ENCODE measurements around the gene GZMM. TPM values are rescaled to one million over a fixed set of nuclear protein-coding genes. Genes with fewer than 3 reads are reported as not detected.

The GZMM gene
- total RNA-seq, 2 donors from 2014 or later, result 5.3 TPM; not detected in 1

DNA sequence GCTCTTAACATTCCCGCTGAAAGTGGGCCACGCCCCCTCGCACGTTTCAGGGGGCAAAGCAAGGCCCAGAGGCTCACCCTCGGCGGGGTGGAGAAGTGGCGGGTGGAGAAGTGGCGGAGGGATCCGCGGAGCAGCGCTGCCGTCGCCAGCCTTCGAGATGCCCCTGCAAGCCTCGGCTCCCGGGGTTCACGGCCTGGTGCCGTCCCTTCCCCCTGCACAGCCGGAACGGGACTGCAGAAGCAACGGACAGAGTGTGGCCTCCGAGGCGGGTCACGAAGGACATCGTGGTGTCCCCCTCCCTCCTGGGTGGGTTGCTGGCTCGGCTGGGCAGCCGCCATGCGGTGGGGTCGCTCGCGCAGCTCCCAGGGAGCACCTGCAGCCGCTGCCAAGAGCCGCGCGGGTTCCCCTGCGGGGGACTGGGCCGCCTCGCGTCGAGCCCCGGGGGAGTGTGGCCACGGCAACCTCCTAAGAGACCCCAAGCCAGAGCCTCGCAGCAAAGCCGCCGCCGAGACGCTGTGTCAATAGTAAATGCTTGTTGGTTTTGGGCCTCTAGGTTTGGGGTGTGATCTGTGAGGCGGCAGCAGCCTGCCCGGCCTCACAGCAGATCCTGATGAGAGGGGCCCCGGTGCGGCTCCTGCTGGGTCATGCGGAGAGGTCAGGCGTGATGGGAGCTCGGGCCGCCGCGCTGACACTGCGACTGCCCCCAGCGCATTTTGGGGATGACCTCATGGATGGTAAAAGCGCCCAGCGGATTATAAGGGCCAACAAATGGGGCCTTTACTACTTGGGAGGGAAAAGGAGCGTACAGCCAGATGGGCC lies 31.1 kb upstream of the GZMM start:
- intact Hi-C loops (cut with DNase I), result no loop called here
- H3K36me3 ChIP-seq (replicated peaks in 1 of 2; ENCODE audit: insufficient read depth in 1 of 2, low read depth in 2 of 2), result no peaks in the 10 kb centered on the region
- H3K4me3 ChIP-seq, result no peak overlapping the region
- WGBS, 2 donors, result 66 to 73% methylated on average over 25 to 56 of the region's 62 CpGs
- DNase-seq (no peak), ATAC-seq (no peak)
- H3K4me1 ChIP-seq, result peaks cover 18% of the 10 kb centered on the region
- no peaks in the 10 kb centered on the region for H3K27me3 ChIP-seq
- H3K9me3 ChIP-seq, result no peaks in the 10 kb centered on the region
- no peak overlapping the region for H3K27ac ChIP-seq
- no peak for TF ChIP-seq POLR2A (IDR thresholded peaks at IDR 0.05)
- TF ChIP-seq, protein P1, sequence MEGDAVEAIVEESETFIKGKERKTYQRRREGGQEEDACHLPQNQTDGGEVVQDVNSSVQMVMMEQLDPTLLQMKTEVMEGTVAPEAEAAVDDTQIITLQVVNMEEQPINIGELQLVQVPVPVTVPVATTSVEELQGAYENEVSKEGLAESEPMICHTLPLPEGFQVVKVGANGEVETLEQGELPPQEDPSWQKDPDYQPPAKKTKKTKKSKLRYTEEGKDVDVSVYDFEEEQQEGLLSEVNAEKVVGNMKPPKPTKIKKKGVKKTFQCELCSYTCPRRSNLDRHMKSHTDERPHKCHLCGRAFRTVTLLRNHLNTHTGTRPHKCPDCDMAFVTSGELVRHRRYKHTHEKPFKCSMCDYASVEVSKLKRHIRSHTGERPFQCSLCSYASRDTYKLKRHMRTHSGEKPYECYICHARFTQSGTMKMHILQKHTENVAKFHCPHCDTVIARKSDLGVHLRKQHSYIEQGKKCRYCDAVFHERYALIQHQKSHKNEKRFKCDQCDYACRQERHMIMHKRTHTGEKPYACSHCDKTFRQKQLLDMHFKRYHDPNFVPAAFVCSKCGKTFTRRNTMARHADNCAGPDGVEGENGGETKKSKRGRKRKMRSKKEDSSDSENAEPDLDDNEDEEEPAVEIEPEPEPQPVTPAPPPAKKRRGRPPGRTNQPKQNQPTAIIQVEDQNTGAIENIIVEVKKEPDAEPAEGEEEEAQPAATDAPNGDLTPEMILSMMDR (IDR thresholded peaks at IDR 0.05), result no peak

DNA sequence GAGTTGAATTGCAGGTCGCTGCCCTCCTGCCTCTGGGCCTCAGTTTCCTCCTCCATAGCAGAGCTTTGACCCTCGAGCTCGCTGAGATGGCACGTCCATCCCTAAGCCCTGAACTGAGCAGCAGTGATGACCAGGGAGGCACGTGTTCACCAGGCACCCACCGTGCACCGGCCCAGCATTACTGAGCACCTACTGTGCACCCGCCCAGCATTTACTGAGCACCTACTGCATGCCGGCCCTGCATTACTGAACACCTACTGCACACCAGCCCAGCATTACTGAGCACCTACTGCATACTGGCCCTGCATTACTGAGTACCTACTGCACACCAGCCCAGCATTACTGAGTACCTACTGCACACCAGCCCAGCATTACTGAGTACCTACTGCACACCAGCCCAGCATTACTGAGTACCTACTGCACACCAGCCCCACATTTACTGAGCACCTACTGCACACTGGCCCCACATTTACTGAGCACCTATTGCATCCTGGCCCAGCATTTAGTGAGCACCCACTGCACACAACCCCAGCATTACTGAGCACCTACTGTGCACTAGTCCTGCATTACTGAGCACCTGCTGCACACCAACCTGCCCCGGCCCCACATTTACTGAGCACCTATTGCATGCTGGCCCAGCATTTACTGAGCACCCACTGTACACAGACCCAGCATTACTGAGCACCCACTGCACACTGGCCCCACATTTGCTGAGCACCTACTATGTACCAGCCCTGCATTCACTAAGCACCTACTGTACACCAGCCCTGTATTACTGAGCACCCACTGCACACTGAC lies 30.3 kb upstream of the GZMM start:
- DNase-seq (no peak), ATAC-seq (no peak)
- TF ChIP-seq, protein P1 (IDR thresholded peaks at IDR 0.05), result no peak
- TF ChIP-seq POLR2A (IDR thresholded peaks at IDR 0.05), result no peak
- no peaks in the 10 kb centered on the region for H3K9me3 ChIP-seq
- intact Hi-C loops (cut with DNase I), result no loop called here
- H3K4me3 ChIP-seq, result no peak overlapping the region
- H3K36me3 ChIP-seq (replicated peaks in 1 of 2; ENCODE audit: insufficient read depth in 1 of 2, low read depth in 2 of 2), result no peaks in the 10 kb centered on the region
- H3K27me3 ChIP-seq, result no peaks in the 10 kb centered on the region
- H3K4me1 ChIP-seq, result peaks cover 10% of the 10 kb centered on the region
- no peak overlapping the region for H3K27ac ChIP-seq
- 84 to 94% methylated on average over 3 to 10 of the region's 10 CpGs for whole genome bisulfite sequencing, 2 donors

DNA sequence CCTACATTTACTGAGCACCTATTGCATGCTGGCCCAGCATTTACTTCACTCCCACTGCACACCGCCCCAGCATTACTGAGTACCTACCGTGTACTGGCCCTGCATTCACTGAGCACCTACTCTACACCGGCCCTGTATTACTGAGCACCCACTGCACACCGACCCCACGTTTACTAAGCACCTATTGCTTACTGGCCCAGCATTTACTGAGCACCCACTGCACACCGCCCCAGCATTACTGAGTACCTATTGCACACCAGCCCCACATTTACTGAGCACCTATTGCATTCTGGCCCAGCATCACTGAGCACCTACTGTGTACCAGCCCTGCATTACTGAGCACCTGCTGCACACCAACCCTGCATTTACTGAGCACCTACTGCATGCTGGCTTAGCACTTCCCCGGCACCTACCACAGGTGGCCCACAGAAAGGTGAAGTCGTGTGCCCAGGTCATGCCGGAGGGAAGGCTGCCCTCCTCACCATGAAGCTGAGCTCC lies 29.6 kb upstream of the GZMM start:
- Histone ChIP-seq H3K36me3 (replicated peaks in 1 of 2; ENCODE audit: insufficient read depth in 1 of 2, low read depth in 2 of 2) (no peaks in the 10 kb centered on the region), H3K4me1 (peaks cover 5% of the 10 kb centered on the region), H3K27me3 (no peaks in the 10 kb centered on the region), H3K4me3 (no peak overlapping the region), H3K27ac (no peak overlapping the region), H3K9me3 (no peaks in the 10 kb centered on the region)
- intact Hi-C loops (cut with DNase I), result no loop called here
- DNase-seq (no peak), ATAC-seq (no peak)
- 91 to 96% methylated on average over 8 to 9 of the region's 9 CpGs for WGBS, 2 donors
- TF ChIP-seq POLR2A (IDR thresholded peaks at IDR 0.05), result no peak
- TF ChIP-seq, protein P1 (IDR thresholded peaks at IDR 0.05), result no peak

DNA sequence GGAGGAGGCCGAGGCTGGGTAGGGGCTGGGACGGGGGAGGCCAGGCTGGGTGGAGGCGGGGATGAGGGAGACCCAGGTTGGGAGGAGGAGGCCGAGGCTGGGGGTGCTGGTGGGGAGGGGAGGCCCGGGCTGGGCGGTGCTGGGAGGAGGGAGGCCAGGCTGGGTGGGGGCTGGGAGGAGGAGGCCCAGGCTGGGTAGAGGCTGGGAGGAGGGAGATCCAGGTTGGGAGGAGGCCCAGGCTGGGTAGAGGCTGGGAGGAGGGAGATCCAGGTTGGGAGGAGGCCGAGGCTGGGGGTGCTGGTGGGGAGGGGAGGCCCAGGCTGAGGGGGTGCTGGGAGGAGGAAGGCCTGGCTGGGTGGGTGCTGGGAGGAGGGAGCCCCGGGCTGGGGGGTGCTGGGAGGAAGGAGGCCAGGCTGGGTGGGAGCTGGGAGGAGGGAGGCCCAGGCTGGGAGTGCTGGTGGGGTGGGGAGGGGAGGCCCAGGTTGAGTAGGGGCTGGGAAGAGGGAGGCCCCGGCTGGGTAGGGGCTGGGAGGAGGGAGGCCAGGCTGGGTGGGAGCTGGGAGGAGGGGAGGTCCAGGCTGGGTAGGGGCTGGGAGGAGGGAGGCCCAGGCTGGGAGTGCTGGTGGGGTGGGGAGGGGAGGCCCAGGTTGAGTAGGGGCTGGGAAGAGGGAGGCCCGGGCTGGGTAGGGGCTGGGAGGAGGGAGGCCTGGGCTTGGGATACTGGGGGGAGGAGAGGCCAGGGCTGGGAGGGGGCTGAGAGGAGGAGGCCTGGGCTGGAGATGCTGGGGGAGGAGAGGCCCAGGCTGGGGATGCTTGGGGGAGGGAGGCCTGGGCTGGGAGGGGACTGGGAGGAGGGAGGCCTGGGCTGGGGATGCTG lies 25.9 kb upstream of the GZMM start:
- H3K27me3 ChIP-seq, result no peaks in the 10 kb centered on the region
- H3K36me3 ChIP-seq (replicated peaks in 1 of 2; ENCODE audit: insufficient read depth in 1 of 2, low read depth in 2 of 2), result no peaks in the 10 kb centered on the region
- DNase-seq, result no peak
- intact Hi-C loops (cut with DNase I), result no loop called here
- H3K4me3 ChIP-seq, result no peak overlapping the region
- H3K9me3 ChIP-seq, result no peaks in the 10 kb centered on the region
- 68 to 79% methylated on average over 6 to 7 of the region's 10 CpGs for WGBS, 2 donors
- H3K27ac ChIP-seq, result no peak overlapping the region
- H3K4me1 ChIP-seq, result no peaks in the 10 kb centered on the region
- TF ChIP-seq POLR2A (IDR thresholded peaks at IDR 0.05), result no peak
- TF ChIP-seq, protein P1 (IDR thresholded peaks at IDR 0.05), result no peak
- no peak for ATAC-seq

All from body of pancreas (tissue), 4 donors.